ENCODE results near the gene KCP. TPM values are rescaled to one million over a fixed set of nuclear protein-coding genes. Genes with fewer than 3 reads are reported as not detected.

Gene KCP
- total RNA-seq, 6 experiments from 2014 or later, result 0.10 to 0.22 (median 0.12) TPM; not detected in 2

- no peak overlapping the region for H3K27ac ChIP-seq
- H3K4me1 ChIP-seq, result peaks cover 0 to 31% (median 5%) of the 10 kb centered on the region in 4 donors
- DNase-seq (no peak), ATAC-seq (no peak)
- no CpG with 5 or more reads among the region's 4 CpGs for WGBS (ENCODE audit: insufficient coverage, low coverage, low lambda C conversion rate, missing lambda C conversion rate)
- intact Hi-C loops (cut with DNase I), result no loop called here
- H3K36me3 ChIP-seq, result no peaks in the 10 kb centered on the region
- H3K9me3 ChIP-seq, result no peaks in the 10 kb centered on the region
- no peaks in the 10 kb centered on the region for H3K27me3 ChIP-seq
- H3K4me3 ChIP-seq, result no peak overlapping the region
- no peak for TF ChIP-seq POLR2A (IDR thresholded peaks at IDR 0.05)
Measured at GRCh38 chr7:128932862-128933179, 22.3 kb upstream of the KCP start.

DNA sequence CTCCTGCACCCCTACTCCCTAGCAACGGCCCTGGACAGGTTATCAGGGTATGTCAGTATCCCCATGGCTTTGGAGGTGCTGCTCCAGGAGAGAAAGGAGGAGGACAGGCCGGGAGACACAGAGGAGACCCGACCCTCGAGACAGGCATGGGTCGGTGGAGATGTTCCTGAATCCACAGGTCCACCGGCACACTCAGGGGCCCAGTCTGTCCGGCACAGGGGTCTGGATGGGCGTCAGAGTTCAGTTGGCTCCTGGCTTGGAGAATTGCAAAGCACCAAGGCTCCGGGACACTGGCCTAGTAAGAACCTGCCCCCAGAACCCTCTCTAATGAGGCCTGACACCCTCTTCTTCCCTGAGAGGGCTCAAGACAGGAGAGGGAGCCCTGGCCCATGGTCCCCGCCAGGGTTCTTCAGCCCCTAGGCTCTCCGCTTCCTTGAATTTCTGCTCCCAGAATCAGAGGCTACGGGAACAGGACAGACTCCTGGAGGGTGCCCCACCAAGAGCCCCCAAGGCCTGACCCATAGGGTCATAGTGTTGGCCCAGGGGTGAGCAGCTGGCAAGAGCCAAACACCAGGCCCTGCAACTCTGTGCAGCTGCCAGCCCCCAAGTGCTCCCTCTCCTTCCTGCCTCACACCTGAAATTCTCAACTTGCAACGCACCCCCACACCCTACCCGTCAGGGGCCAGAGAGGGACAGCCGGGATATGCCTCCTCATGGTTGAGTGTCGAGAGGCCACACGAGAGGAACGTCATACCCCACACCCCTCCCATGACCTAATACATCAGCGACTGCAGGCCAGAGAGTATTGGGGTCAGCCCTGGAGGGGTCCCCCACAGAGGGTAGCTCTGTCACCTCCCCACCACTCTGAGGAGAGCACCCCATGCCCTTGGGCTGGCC lies 21.7 kb upstream of the KCP start:
- ATAC-seq (no peak), DNase-seq (no peak)
- Histone ChIP-seq H3K27me3 (no peaks in the 10 kb centered on the region), H3K4me3 (no peak overlapping the region), H3K9me3 (no peaks in the 10 kb centered on the region), H3K4me1 (peaks cover 0 to 26% (median 5%) of the 10 kb centered on the region in 4 donors), H3K36me3 (no peaks in the 10 kb centered on the region), H3K27ac (no peak overlapping the region)
- no peak for TF ChIP-seq CTCF (IDR thresholded peaks at IDR 0.05)
- no peak for TF ChIP-seq POLR2A (IDR thresholded peaks at IDR 0.05)
- WGBS (ENCODE audit: insufficient coverage, low coverage, low lambda C conversion rate, missing lambda C conversion rate), result 100% methylated on average over 1 of the region's 19 CpGs
- intact Hi-C loops (cut with DNase I), result no loop called here

- Histone ChIP-seq H3K27me3 (no peaks in the 10 kb centered on the region), H3K4me1 (peaks cover 0 to 21% (median 5%) of the 10 kb centered on the region in 4 donors), H3K27ac (no peak overlapping the region), H3K36me3 (no peaks in the 10 kb centered on the region), H3K9me3 (no peaks in the 10 kb centered on the region), H3K4me3 (no peak overlapping the region)
- DNase-seq (no peak), ATAC-seq (no peak)
- intact Hi-C loops (cut with DNase I), result no loop called here
- no CpG with 5 or more reads among the region's 18 CpGs for WGBS (ENCODE audit: insufficient coverage, low coverage, low lambda C conversion rate, missing lambda C conversion rate)
- no peak for TF ChIP-seq POLR2A (IDR thresholded peaks at IDR 0.05)
- TF ChIP-seq CTCF (IDR thresholded peaks at IDR 0.05), result no peak
Measured at GRCh38 chr7:128931190-128931798, 20.8 kb upstream of the KCP start.

DNA sequence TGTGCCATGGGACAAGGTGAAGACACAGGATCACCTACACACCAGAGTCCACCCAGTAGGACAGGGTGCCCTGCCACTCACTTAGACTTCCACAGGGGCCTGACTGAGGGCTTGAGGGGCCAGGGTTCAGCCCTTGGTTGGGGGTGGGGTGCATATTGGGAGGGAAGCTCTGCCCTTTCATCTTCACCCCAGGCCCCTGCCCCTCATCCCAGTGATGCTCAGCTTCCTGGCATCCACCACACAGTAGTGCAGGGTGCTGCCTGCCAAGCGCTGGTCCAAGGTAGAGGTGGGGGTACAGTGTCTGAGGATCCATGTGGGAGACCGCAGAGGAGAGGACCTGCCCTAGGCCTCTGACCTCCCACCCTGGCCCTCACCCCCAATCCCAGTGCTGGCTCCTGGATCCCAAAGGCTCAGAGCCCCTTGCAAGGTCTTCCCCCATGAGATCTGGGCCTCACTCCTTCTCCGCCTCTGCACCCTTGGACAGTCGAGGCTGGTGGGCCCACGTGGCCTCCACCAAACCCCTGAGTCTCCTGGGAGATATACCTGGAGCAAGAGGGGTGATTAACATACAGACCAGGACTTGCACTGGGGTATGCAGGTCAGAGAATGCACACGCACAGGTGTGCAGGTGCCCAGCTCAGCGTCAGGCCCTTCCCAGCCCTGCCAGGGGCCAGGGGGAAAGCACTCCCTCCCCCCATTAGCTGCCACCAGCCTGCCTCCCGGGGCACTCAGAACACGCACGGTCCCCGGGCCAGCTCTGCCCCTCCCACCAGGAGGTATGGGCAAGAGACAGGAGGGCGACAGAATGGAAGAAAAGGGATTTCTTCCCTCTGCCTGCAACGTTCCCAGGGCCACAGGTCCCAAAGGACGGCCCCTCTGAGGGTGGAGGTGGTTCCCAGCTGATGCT lies 18.6 kb upstream of the KCP start:
- no peak overlapping the region for H3K27ac ChIP-seq
- no peaks in the 10 kb centered on the region for H3K36me3 ChIP-seq
- peaks cover 0 to 1% (median 0%) of the 10 kb centered on the region in 4 donors for H3K4me1 ChIP-seq
- WGBS (ENCODE audit: insufficient coverage, low coverage, low lambda C conversion rate, missing lambda C conversion rate), result 53% methylated on average over 3 of the region's 14 CpGs
- no peak overlapping the region for H3K4me3 ChIP-seq
- intact Hi-C loops (cut with DNase I), result no loop called here
- peak in 1 of 4 donors; percentile 14 for ATAC-seq
- TF ChIP-seq POLR2A (IDR thresholded peaks at IDR 0.05) (no peak), CTCF (IDR thresholded peaks at IDR 0.05) (no peak)
- no peaks in the 10 kb centered on the region for H3K27me3 ChIP-seq
- no peak for DNase-seq
- no peaks in the 10 kb centered on the region for H3K9me3 ChIP-seq
